IMR-90 (cell line): ENCODE results near the gene SGK1.

Source experiments
- CEBPB ChIP-seq: IDR thresholded peaks from 2 replicates; pipeline ENCODE4 v1.6.1; 2012; ENCODE audit warnings: low read depth, low read length, improper control_type of control experiment
- CTCF ChIP-seq: conservative IDR thresholded peaks from 2 replicates; pipeline ENCODE4 v1.5.1; 2012; ENCODE audit warnings: mild to moderate bottlenecking, low read depth, low read length, improper control_type of control experiment
- MAFK ChIP-seq: IDR thresholded peaks from 2 replicates; pipeline ENCODE4 v1.6.1; 2012; ENCODE audit warnings: low read depth, low read length, improper control_type of control experiment
- NFE2L2 ChIP-seq: fragments of 150-350 bp; IDR thresholded peaks from 2 replicates; pipeline ENCODE4 v1.6.1; 2016; ENCODE audit warnings: low read depth, mild to moderate bottlenecking, low read length
- USF2 ChIP-seq: fragments of 150-350 bp; IDR thresholded peaks from 2 replicates; pipeline ENCODE4 v1.6.1; 2017; ENCODE audit warnings: mild to moderate bottlenecking, antibody characterized with exemption, low read length, low read depth

GRCh38 chr6:134190883-134191282 lies 127.0 kb downstream of the SGK1 start:
- TF ChIP-seq CTCF = no peak
- no peak for TF ChIP-seq USF2
- no peak for TF ChIP-seq CEBPB
- TF ChIP-seq NFE2L2 = no peak
- TF ChIP-seq MAFK = no peak
